K562 (cell line): ENCODE results near the gene SUFU. TPM values are rescaled to one million over a fixed set of nuclear protein-coding genes. Genes with fewer than 3 reads are reported as not detected.

Experiments
- CBFB ChIP-seq: sonication (generic); formaldehyde crosslinking; IDR thresholded peaks from 2 replicates; pipeline ENCODE4 v1.4.0; 2020; ENCODE audit warnings: mild to moderate bottlenecking, missing genetic modification reagents
- CBX3 ChIP-seq, 2 experiments: IDR thresholded peaks; 1 replicate in 1 of 2; 2 replicates in 1 of 2; pipeline ENCODE4 v1.6.1; 2012; ENCODE audit warnings: inconsistent platforms in 2 of 2, low read length in 2 of 2, borderline replicate concordance in 1 of 2, control low read depth in 1 of 2
- CCAR2 ChIP-seq: fragments of 200-400 bp; formaldehyde crosslinking; IDR thresholded peaks from 2 replicates; pipeline ENCODE4 v1.6.1; 2017; ENCODE audit warnings: mild to moderate bottlenecking, low read depth, low read length
- DACH1 ChIP-seq: fragments of 450-650 bp; IDR thresholded peaks from 2 replicates; pipeline ENCODE4 v1.6.1; 2018; ENCODE audit not compliant: partially characterized antibody
- E4F1 ChIP-seq: fragments of 250-450 bp; sonication (Bioruptor Pico); IDR thresholded peaks from 2 replicates; pipeline ENCODE4 v1.5.0; 2021; ENCODE audit warnings: mild to moderate bottlenecking, borderline replicate concordance
- ETS2 ChIP-seq: IDR thresholded peaks from 2 replicates; pipeline ENCODE4 v1.6.1; 2016; ENCODE audit warnings: borderline replicate concordance, missing genetic modification characterization, mild to moderate bottlenecking, moderate library complexity, missing compliant biosample characterization; ENCODE audit not compliant: poor library complexity, severe bottlenecking
- HMG20B ChIP-seq: fragments of 250-450 bp; sonication (Bioruptor Pico); IDR thresholded peaks from 2 replicates; pipeline ENCODE4 v1.5.0; 2021; ENCODE audit warnings: mild to moderate bottlenecking
- JUN ChIP-seq, 2 experiments: sonication (generic) in 1 of 2; formaldehyde crosslinking in 1 of 2; IDR thresholded peaks; 2 replicates each; pipeline versions ENCODE4 v1.6.1 to v1.8.0; 2012 to 2022; ENCODE audit warnings: borderline replicate concordance in 2 of 2, mild to moderate bottlenecking in 2 of 2, improper control_type of control experiment in 1 of 2, low read depth in 1 of 2, low read length in 1 of 2, missing genetic modification reagents in 1 of 2
- KAT8 ChIP-seq: fragments of 450-650 bp; IDR thresholded peaks from 2 replicates; pipeline ENCODE4 v1.6.1; 2016; ENCODE audit warnings: low read depth, mild to moderate bottlenecking
- KDM5B ChIP-seq: fragments of 200-600 bp; sonication (generic); IDR thresholded peaks from 2 replicates; pipeline ENCODE4 v1.6.1; 2012; ENCODE audit warnings: low read depth, mild to moderate bottlenecking, moderate library complexity, low read length, control low read depth, inconsistent platforms; ENCODE audit not compliant: insufficient replicate concordance
- PML ChIP-seq: IDR thresholded peaks from 2 replicates; pipeline ENCODE4 v1.6.1; 2012; ENCODE audit warnings: low read length, inconsistent platforms
- SAFB2 ChIP-seq: fragments of 200-400 bp; formaldehyde crosslinking; IDR thresholded peaks from 2 replicates; pipeline ENCODE4 v1.6.1; 2018; ENCODE audit warnings: borderline replicate concordance, low read length, low read depth, moderate library complexity; ENCODE audit not compliant: severe bottlenecking
- U2AF1 ChIP-seq: fragments of 200-400 bp; formaldehyde crosslinking; optimal IDR thresholded peaks from 2 replicates; pipeline ENCODE3; 2017; ENCODE audit warnings: mild to moderate bottlenecking, low read depth, low read length, moderate library complexity
- XRCC5 ChIP-seq: fragments of 200-400 bp; formaldehyde crosslinking; IDR thresholded peaks from 2 replicates; pipeline ENCODE4 v1.6.1; 2017; ENCODE audit warnings: low read depth, mild to moderate bottlenecking, low read length
- ZNF134 ChIP-seq: fragments of 250-450 bp; sonication (Bioruptor Pico); conservative IDR thresholded peaks from 2 replicates; pipeline ENCODE4 v1.4.0; 2020
- ZNF232 ChIP-seq: sonication (generic); formaldehyde crosslinking; IDR thresholded peaks from 2 replicates; pipeline ENCODE4 v1.8.0; 2022; ENCODE audit warnings: mild to moderate bottlenecking, missing genetic modification reagents
- polyA plus RNA-seq, 8 experiments: library from polyadenylated mRNA; depleted of rRNA in 4 of 8; stranded (reverse) in 5 of 8; unstranded in 3 of 8; fragments of >200 nt; fragmentation: Nextera tagmentation in 2 of 8; fragmentation: Illumina TruSeq in 1 of 8; extraction: Ambion mirVana in 2 of 8; extraction: Trizol in 1 of 8; gene quantifications; 2 replicates each; pipeline versions ENCODE4 v1.2.1 to v1.2.3, GENCODE V29; 2011 to 2014; ENCODE audit warnings: inconsistent platforms in 1 of 8, missing spikeins in 1 of 8
- total RNA-seq, 7 experiments: library from RNA; depleted of rRNA in 6 of 7; stranded (reverse); fragments of >200 nt in 6 of 7; fragmentation: Illumina TruSeq in 2 of 7; extraction: Trizol in 2 of 7; gene quantifications; 2 replicates each; pipeline versions ENCODE4 v1.2.1 to v1.2.3, GENCODE V29; 2011 to 2021; ENCODE audit warnings: low replicate concordance in 1 of 7
- TF ChIP-seq, protein P1 (sequence below), 2 experiments: fragments of 450-650 bp; conservative IDR thresholded peaks; 2 replicates each; pipeline ENCODE4 v1.6.1; 2017; ENCODE audit warnings: mild to moderate bottlenecking in 2 of 2, moderate library complexity in 2 of 2
- TF ChIP-seq, protein P2 (sequence below): fragments of 450-650 bp; IDR thresholded peaks from 2 replicates; pipeline ENCODE4 v1.6.1; 2017; ENCODE audit warnings: antibody characterized with exemption, mild to moderate bottlenecking

SUFU gene
- total and polyA plus RNA-seq, 9 of the 15 experiments (the other 6 are each of a cell fraction or from before 2014, with no cell fraction given): 0.59 to 6.3 (median 0.82) TPM

GRCh38 chr10:102455893-102456471 is 47.8 kb upstream of the SUFU start (continued):
- TF ChIP-seq, protein P1, sequence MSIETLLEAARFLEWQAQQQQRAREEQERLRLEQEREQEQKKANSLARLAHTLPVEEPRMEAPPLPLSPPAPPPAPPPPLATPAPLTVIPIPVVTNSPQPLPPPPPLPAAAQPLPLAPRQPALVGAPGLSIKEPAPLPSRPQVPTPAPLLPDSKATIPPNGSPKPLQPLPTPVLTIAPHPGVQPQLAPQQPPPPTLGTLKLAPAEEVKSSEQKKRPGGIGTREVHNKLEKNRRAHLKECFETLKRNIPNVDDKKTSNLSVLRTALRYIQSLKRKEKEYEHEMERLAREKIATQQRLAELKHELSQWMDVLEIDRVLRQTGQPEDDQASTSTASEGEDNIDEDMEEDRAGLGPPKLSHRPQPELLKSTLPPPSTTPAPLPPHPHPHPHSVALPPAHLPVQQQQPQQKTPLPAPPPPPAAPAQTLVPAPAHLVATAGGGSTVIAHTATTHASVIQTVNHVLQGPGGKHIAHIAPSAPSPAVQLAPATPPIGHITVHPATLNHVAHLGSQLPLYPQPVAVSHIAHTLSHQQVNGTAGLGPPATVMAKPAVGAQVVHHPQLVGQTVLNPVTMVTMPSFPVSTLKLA (conservative IDR thresholded peaks at IDR 0.05): no peak
- no peak for TF ChIP-seq DACH1
- no peak for TF ChIP-seq CCAR2
- no peak for TF ChIP-seq CBFB (CRISPR knock-in tag)
- TF ChIP-seq KAT8: no peak
- no peak for TF ChIP-seq HMG20B
- TF ChIP-seq ZNF232 (CRISPR knock-in tag): no peak
- no peak for TF ChIP-seq U2AF1
- TF ChIP-seq ZNF134 (CRISPR knock-in tag): no peak
- TF ChIP-seq SAFB2: no peak
- TF ChIP-seq E4F1 (CRISPR knock-in tag): no peak
- no peak for TF ChIP-seq ETS2 (tag)
- TF ChIP-seq XRCC5: no peak
- TF ChIP-seq, protein P2, sequence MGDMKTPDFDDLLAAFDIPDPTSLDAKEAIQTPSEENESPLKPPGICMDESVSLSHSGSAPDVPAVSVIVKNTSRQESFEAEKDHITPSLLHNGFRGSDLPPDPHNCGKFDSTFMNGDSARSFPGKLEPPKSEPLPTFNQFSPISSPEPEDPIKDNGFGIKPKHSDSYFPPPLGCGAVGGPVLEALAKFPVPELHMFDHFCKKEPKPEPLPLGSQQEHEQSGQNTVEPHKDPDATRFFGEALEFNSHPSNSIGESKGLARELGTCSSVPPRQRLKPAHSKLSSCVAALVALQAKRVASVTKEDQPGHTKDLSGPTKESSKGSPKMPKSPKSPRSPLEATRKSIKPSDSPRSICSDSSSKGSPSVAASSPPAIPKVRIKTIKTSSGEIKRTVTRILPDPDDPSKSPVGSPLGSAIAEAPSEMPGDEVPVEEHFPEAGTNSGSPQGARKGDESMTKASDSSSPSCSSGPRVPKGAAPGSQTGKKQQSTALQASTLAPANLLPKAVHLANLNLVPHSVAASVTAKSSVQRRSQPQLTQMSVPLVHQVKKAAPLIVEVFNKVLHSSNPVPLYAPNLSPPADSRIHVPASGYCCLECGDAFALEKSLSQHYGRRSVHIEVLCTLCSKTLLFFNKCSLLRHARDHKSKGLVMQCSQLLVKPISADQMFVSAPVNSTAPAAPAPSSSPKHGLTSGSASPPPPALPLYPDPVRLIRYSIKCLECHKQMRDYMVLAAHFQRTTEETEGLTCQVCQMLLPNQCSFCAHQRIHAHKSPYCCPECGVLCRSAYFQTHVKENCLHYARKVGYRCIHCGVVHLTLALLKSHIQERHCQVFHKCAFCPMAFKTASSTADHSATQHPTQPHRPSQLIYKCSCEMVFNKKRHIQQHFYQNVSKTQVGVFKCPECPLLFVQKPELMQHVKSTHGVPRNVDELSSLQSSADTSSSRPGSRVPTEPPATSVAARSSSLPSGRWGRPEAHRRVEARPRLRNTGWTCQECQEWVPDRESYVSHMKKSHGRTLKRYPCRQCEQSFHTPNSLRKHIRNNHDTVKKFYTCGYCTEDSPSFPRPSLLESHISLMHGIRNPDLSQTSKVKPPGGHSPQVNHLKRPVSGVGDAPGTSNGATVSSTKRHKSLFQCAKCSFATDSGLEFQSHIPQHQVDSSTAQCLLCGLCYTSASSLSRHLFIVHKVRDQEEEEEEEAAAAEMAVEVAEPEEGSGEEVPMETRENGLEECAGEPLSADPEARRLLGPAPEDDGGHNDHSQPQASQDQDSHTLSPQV: peak; percentile 93
- TF ChIP-seq PML: peak; percentile 24; the same call in 1 of the 2 replicates
- no peak for TF ChIP-seq KDM5B
- TF ChIP-seq JUN (IDR thresholded peaks at IDR 0.05; ENCODE audit: borderline replicate concordance, low read depth, low read length): peak; percentile 95
- no peak for TF ChIP-seq JUN (CRISPR knock-in tag; IDR thresholded peaks at IDR 0.05; ENCODE audit: borderline replicate concordance)
- no peak for TF ChIP-seq CBX3 (IDR thresholded peaks at IDR 0.05; ENCODE audit: borderline replicate concordance in 1 of 2, low read length in 2 of 2)
